AG10803 (cell line): ENCODE results near the gene ODR4.

Experiments
- DNase-seq: peaks from one replicate; pipeline ENCODE4 v3.0.0; 2010; ENCODE audit warnings: low read depth
- H3K4me3 ChIP-seq: 2 replicates; pipeline ENCODE4 v1.5.1; 2011; ENCODE audit warnings: mild to moderate bottlenecking, low read length, control low read depth
- TF ChIP-seq, protein P1 (sequence below): conservative IDR thresholded peaks from 2 replicates; pipeline ENCODE4 v1.5.1; 2011; ENCODE audit warnings: mild to moderate bottlenecking, low read length, control low read depth, inconsistent platforms

ODR4 gene

DNA sequence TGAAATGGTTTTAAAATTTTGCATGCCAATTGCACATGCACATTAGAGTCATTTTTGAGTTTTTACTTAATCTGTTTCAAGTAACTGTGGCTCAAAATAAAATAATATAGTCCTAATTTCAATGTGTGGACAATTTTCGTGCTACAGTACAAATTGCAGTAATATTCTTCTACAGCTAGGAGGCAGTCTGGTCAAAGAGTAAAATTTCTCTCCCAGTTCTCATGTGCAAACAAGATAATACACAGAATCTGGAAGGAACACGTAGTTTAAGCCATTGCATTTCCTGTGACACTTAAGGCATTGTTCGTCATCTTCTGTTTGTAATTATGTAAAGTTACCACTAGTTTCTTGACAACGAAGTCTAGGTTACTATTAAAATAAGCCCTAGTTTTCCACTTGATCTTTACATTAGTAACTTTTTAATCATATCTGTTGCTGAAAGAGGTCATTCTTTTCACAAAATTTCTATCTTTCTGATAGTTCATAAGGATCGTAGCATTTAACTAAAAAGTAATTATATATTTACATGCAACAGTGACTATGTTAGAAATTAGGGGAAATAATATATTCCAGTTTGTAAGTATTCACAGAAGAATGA, 28.9 kb downstream of the ODR4 start:
- TF ChIP-seq, protein P1, sequence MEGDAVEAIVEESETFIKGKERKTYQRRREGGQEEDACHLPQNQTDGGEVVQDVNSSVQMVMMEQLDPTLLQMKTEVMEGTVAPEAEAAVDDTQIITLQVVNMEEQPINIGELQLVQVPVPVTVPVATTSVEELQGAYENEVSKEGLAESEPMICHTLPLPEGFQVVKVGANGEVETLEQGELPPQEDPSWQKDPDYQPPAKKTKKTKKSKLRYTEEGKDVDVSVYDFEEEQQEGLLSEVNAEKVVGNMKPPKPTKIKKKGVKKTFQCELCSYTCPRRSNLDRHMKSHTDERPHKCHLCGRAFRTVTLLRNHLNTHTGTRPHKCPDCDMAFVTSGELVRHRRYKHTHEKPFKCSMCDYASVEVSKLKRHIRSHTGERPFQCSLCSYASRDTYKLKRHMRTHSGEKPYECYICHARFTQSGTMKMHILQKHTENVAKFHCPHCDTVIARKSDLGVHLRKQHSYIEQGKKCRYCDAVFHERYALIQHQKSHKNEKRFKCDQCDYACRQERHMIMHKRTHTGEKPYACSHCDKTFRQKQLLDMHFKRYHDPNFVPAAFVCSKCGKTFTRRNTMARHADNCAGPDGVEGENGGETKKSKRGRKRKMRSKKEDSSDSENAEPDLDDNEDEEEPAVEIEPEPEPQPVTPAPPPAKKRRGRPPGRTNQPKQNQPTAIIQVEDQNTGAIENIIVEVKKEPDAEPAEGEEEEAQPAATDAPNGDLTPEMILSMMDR, result peak; percentile 89
- H3K4me3 ChIP-seq, result no peak overlapping the region
- DNase-seq, result peak; percentile 77

DNA sequence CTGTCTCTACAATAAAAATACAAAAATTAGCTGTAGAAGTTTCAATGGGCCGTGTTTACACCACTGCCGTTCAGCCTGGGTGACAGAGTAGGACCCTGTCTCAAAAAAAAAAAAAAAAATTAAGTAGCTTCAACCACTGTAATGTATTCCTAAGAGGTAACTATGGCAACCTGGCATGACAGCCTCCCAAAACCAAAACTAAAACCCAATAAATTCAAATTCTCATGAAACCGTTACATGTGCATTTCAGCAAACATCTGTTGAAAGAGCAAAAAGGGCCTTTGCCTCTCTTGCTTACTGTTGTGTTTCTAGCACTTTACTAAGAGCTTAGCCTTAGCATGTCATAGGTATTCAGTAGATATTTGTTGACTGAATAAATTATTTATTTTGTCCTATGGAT, 33.5 kb downstream of the ODR4 start:
- TF ChIP-seq, protein P1, result no peak
- peak; percentile 15 for DNase-seq

DNA sequence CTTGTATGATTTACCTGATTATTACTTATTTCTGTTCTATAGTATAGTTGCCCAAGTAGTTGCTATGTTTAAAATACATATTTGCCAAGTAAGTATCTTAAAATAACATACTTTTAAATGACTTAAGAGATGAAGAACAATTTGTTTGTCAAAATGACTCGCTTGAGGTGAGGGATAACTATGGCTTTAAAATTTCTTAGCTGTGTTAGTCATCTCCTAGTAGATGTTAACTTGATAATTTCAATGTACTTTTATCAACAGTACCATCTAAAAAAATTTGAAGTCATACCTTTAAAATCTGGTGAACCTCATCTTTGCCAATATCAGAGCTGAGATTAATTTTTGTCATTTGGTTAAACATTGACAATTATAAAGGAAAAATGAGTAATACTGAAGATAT, 37.7 kb downstream of the ODR4 start:
- no peak for DNase-seq
- no peak overlapping the region for H3K4me3 ChIP-seq
- TF ChIP-seq, protein P1, result no peak

More for the DNA sequence above, 33.5 kb downstream of the ODR4 start:
- no peak overlapping the region for H3K4me3 ChIP-seq

DNA sequence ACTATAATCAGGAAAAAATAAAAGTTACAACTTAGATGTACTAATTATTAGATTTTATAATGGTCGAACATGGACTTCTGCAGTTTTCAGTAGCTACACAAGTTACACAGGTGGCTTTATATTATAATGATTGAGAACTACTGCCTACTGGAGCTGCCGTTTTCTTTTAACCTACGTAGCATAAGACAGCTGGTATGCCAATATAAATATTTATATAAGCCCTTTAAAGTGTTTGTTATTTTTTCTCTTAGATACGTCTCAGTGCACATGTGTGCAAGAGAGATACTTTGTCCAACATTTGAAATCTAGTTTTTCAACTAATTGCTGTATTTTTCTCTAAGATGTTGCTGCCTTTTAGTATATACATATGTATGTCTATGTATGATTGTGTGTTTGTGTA, 42.9 kb downstream of the ODR4 start:
- TF ChIP-seq, protein P1, result no peak
- no peak for DNase-seq
- no peak overlapping the region for H3K4me3 ChIP-seq

DNA sequence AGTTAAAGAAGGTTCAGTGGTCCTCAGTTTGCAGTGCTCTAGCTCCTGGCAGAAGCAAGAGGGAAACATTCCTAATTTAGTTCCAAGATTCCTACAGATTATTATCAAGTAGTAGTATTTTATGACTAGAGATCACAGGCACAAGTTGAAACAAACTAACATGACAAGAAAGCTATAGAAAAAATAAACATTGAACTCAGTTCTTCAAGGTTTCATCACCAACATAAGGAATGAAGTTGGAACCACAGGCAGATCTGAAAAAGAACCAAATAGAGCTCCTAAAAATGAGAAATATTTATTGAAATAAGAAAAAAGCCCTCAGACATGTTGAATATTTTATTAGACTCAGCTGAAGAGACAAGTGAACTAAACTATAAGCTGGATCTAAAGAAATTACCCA, 44.7 kb downstream of the ODR4 start:
- TF ChIP-seq, protein P1, result no peak
- no peak overlapping the region for H3K4me3 ChIP-seq
- DNase-seq, result no peak

DNA sequence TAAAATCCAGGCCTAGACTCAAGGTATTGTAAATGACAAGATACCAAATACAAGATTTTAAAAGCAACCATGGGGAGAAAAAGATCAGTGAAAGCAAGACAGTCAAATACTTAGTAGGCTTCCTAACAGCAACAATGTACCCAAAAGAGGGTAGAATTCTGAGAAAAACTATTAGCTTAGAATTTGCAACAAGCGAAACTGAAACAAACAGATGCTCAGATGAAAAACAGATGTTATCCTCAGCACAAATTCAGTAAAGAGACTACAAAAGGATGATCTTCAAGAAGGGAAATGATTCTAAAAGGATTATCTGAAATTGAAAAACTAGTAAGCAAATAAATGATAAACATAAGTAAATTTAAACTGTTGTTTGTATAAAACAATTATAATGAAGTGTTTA, 45.3 kb downstream of the ODR4 start:
- TF ChIP-seq, protein P1, result no peak
- DNase-seq, result peak; percentile 40
- no peak overlapping the region for H3K4me3 ChIP-seq

DNA sequence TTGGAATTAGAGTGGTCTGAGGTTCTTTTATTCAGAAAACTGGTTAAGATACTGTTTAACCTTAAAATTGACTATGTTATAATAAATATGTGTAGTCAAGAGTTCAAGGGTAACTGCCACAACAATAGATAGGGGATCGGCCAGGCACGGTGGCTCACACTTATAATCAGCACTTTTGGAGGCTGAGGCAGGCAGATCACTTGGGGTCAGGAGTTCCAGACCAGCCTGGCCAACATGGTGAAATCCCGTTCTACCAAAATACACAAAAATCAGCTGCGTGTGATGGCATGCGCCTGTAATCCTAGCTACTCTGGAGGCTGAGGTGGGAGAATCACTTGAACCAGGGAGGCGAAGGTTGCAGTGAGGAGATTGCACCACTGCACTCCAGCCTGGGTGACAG, 45.8 kb downstream of the ODR4 start:
- no peak overlapping the region for H3K4me3 ChIP-seq
- TF ChIP-seq, protein P1, result no peak
- no peak for DNase-seq
